ENCODE measurements around the gene CCDC148. TPM values are rescaled to one million over a fixed set of nuclear protein-coding genes. Genes with fewer than 3 reads are reported as not detected.
"Not testable (repeated sequence)": the region's sequence is repeated elsewhere in the genome, so short reads cannot be mapped to it uniquely, and the experiment has no call there.

CCDC148 gene
- total RNA-seq, 1 donor from 2014 or later, result 1.0 TPM

DNA sequence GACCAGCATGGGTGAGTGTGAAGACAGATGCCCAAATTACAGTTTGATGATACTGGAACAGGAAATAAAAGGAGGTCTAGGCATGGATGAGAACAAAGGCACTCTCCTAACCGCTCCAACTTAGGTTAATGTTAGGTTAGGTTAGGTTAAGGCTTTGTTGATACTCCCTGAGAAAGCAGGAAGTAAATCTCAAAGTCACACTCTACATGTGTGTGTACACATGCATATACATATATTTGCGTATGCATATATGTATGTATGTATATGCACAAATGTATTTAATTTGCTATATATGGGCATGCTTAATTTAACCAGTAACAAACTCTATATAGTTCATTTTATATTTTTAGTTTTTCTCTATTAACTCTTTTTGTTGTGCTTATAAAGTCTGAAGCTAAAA is 215.6 kb downstream of the CCDC148 start:
- H3K4me3 ChIP-seq (ENCODE audit: low read depth, low read length), result no peak overlapping the region
- no peaks in the 10 kb centered on the region for H3K36me3 ChIP-seq (ENCODE audit: control insufficient read depth, insufficient read depth, low read length)
- H3K27me3 ChIP-seq (ENCODE audit: control insufficient read depth, insufficient read depth, low read length), result no peaks in the 10 kb centered on the region
- TF ChIP-seq CTCF (IDR thresholded peaks at IDR 0.05; ENCODE audit: insufficient read depth, low read length, poor library complexity, severe bottlenecking), result no peak
- no peak for DNase-seq (ENCODE audit: low read depth)

DNA sequence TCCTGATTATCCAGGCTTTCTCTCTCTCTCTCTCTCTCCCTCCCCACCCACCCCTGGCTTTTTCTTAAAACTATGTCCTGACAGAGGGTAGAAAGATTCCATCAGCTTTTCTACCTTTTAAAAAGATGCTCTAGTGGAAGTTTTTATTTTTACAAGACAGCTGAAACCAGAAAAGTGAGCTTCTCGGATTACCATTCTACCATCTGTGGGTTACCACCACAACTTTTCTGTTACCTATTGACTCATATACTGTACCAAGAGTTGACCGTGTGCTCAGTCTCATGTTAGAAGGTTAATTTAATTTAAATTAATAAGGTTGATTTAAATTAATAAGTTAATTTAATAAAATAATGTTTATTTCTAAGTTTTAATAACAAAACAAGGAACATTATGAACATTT is 217.3 kb downstream of the CCDC148 start:
- no peaks in the 10 kb centered on the region for H3K27me3 ChIP-seq (ENCODE audit: control insufficient read depth, insufficient read depth, low read length)
- no peak overlapping the region for H3K4me3 ChIP-seq (ENCODE audit: low read depth, low read length)
- DNase-seq (ENCODE audit: low read depth), result no peak
- H3K36me3 ChIP-seq (ENCODE audit: control insufficient read depth, insufficient read depth, low read length), result no peaks in the 10 kb centered on the region
- no peak for TF ChIP-seq CTCF (IDR thresholded peaks at IDR 0.05; ENCODE audit: insufficient read depth, low read length, poor library complexity, severe bottlenecking)

GRCh38 chr2:158234497-158234896 is 222.1 kb downstream of the CCDC148 start:
- Histone ChIP-seq H3K4me3 (ENCODE audit: low read depth, low read length) (no peak overlapping the region), H3K36me3 (ENCODE audit: control insufficient read depth, insufficient read depth, low read length) (no peaks in the 10 kb centered on the region), H3K27me3 (ENCODE audit: control insufficient read depth, insufficient read depth, low read length) (no peaks in the 10 kb centered on the region)
- no peak for TF ChIP-seq CTCF (IDR thresholded peaks at IDR 0.05; ENCODE audit: insufficient read depth, low read length, poor library complexity, severe bottlenecking)
- DNase-seq (ENCODE audit: low read depth), result no peak

DNA sequence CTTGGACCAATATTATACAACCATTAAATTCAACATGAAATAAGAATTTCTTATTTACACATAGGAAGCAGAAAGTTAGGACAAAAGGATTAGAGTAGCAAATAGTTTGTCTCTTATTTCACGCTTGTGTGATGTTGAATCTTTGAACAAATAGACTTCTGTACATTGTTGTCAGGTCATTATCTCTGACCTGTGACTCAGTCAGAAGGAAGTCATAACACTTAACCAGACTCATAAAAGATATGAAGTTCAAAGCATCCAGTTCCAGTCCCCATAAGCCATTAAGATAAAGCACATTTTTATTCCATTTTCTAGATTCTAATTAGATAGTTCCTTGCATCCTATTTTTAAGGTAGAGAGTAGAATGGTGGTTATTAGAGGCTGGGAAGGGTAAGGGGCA is 224.1 kb downstream of the CCDC148 start:
- no peaks in the 10 kb centered on the region for H3K36me3 ChIP-seq (ENCODE audit: control insufficient read depth, insufficient read depth, low read length)
- no peak for TF ChIP-seq CTCF (IDR thresholded peaks at IDR 0.05; ENCODE audit: insufficient read depth, low read length, poor library complexity, severe bottlenecking)
- no peaks in the 10 kb centered on the region for H3K27me3 ChIP-seq (ENCODE audit: control insufficient read depth, insufficient read depth, low read length)
- no peak overlapping the region for H3K4me3 ChIP-seq (ENCODE audit: low read depth, low read length)
- DNase-seq (ENCODE audit: low read depth), result peak; percentile 29

DNA sequence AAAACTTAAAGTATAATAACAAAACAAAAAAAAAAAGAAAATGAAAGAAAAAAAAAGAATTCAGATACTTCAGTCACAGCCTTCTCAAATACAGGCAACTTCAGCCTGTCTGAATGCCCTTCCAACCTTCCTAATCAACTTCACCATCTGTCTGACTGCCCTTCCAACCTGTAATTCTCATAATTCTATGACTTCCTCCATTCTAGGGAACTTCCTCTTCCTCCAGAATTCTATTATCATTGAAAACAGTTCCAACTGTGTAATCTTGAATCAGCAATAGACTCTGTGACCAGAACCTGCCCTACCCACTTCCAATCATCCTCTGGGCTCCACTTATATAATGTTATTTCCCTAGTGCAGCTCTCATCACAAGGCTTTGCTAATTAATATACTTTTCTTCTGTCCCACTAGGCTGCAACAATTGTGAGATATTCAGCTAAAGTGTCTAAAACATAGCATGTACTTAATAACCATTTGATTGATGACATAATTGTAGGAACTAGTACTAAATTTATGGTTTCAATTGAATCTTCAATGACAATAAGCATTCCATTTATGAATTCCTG is 227.5 kb downstream of the CCDC148 start:
- H3K4me3 ChIP-seq (ENCODE audit: low read depth, low read length), result no peak overlapping the region
- TF ChIP-seq CTCF (IDR thresholded peaks at IDR 0.05; ENCODE audit: insufficient read depth, low read length, poor library complexity, severe bottlenecking), result no peak
- H3K36me3 ChIP-seq (ENCODE audit: control insufficient read depth, insufficient read depth, low read length), result no peaks in the 10 kb centered on the region
- H3K27me3 ChIP-seq (ENCODE audit: control insufficient read depth, insufficient read depth, low read length), result no peaks in the 10 kb centered on the region
- DNase-seq (ENCODE audit: low read depth), result no peak

GRCh38 chr2:158223066-158223465 is 233.5 kb downstream of the CCDC148 start:
- DNase-seq (ENCODE audit: low read depth); H3K36me3 ChIP-seq (ENCODE audit: control insufficient read depth, insufficient read depth, low read length); H3K27me3 ChIP-seq (ENCODE audit: control insufficient read depth, insufficient read depth, low read length); H3K4me3 ChIP-seq (ENCODE audit: low read depth, low read length): not testable (repeated sequence)

Data from kidney epithelial cell (primary cell).